NCI-H748 treated with DMSO at 0.1 percent for 48 hours (cell line): ENCODE measurements around the gene RNF215.

Experiments used
- DNase-seq: peaks from one replicate; lab custom pipeline; 2025; lab: John Stamatoyannopoulos, UW

Gene RNF215

DNA sequence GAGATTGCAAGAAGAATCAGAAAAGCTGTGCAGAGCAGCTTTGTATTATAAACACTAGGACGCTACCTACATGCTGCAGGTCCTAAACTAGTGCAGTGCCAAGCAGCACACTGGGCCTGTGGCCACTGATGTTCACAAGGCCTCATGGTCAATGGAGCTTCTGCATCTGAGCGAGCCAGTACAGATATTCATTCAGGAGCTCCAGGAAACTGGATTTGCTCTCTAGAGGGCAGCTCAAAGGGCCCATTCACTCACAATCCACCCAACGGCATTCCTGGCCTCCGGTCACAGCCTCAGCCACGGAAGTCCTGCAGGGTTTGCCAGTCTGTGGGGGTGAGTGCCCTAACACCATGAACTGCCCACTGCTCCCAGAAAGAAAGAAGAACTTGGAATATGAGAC is 54.7 kb downstream of the RNF215 start:
- no peak for DNase-seq
